NB4 (cell line): ENCODE results near the gene CCDC68.

Source experiments
- DNase-seq: peaks from one replicate; pipeline ENCODE4 v3.0.0; 2010; ENCODE audit warnings: low read depth
- H3K4me3 ChIP-seq: one replicate; pipeline ENCODE4 v1.5.1; 2011; ENCODE audit warnings: mild to moderate bottlenecking, low read depth, low read length, moderate library complexity
- CTCF ChIP-seq: IDR thresholded peaks from one replicate; pipeline ENCODE4 v1.5.1; 2012; ENCODE audit warnings: low read depth, low read length
- MAX ChIP-seq: IDR thresholded peaks from 2 replicates; pipeline ENCODE4 v1.6.1; 2011; ENCODE audit warnings: low read depth, low read length
- MYC ChIP-seq: IDR thresholded peaks from 2 replicates; pipeline ENCODE4 v1.6.1; 2011; ENCODE audit warnings: low read depth, low read length
- POLR2A ChIP-seq: IDR thresholded peaks from 2 replicates; pipeline ENCODE4 v1.6.1; 2011; ENCODE audit warnings: mild to moderate bottlenecking; ENCODE audit not compliant: insufficient read length; ENCODE audit errors: extremely low read depth

CCDC68 gene

GRCh38 chr18:54958704-54959625, at the start of gene CCDC68:
Gene CCDC68 (minus strand): TSS chr18:54959461. CDS start chr18:54942791, 16,670 bp downstream.
- no peak for DNase-seq
- no peak within 1 kb of the TSS for H3K4me3 ChIP-seq
- TF ChIP-seq MYC (no peak), MAX (no peak), CTCF (no peak), POLR2A (no peak)

GRCh38 chr18:55007602-55008001, 48.3 kb upstream of the CCDC68 start:
- no peak overlapping the region for H3K4me3 ChIP-seq
- no peak for DNase-seq
- TF ChIP-seq MAX (no peak), MYC (no peak), CTCF (no peak), POLR2A (no peak)

GRCh38 chr18:55003695-55004094, 44.4 kb upstream of the CCDC68 start:
- H3K4me3 ChIP-seq, result no peak overlapping the region
- no peak for DNase-seq
- TF ChIP-seq MYC (no peak), CTCF (no peak), POLR2A (no peak)

GRCh38 chr18:55002261-55002660, 43.0 kb upstream of the CCDC68 start:
- DNase-seq, result no peak
- TF ChIP-seq CTCF (no peak), POLR2A (no peak), MYC (no peak), MAX (no peak)
- H3K4me3 ChIP-seq, result no peak overlapping the region

GRCh38 chr18:55001394-55002024, 42.2 kb upstream of the CCDC68 start:
- TF ChIP-seq MAX, result no peak
- no peak for TF ChIP-seq CTCF
- no peak for TF ChIP-seq POLR2A
- no peak for TF ChIP-seq MYC
- DNase-seq, result no peak
- no peak overlapping the region for H3K4me3 ChIP-seq
